Thyroid gland (tissue), 4 donors: ENCODE data around the gene EFCAB8.

Experiments used
- CTCF ChIP-seq, 6 experiments: fragments of 200-600 bp in 3 of 6; fragments of 450-650 bp in 3 of 6; sonication (generic) in 3 of 6; IDR thresholded peaks; one replicate each; pipeline ENCODE4 v1.5.1; 2016 to 2019; ENCODE audit warnings: antibody characterized with exemption in 6 of 6, mild to moderate bottlenecking in 2 of 6, inconsistent platforms in 1 of 6, moderate library complexity in 1 of 6
- POLR2A ChIP-seq, 2 donors: fragments of 450-650 bp; IDR thresholded peaks; one replicate each; pipeline ENCODE4 v1.6.1; 2017; ENCODE audit warnings: antibody characterized with exemption in 2 of 2, mild to moderate bottlenecking in 2 of 2, moderate library complexity in 1 of 2

GRCh38 chr20:32846852-32847251 is 11.9 kb upstream of the EFCAB8 start:
- TF ChIP-seq POLR2A (IDR thresholded peaks at IDR 0.05), result no peak
- TF ChIP-seq CTCF (IDR thresholded peaks at IDR 0.05), result no peak
